GM19193 (cell line): ENCODE data around the gene GSTM4.

Source experiments
- POLR2A ChIP-seq: IDR thresholded peaks from 4 replicates; pipeline ENCODE4 v1.6.1; 2011; ENCODE audit not compliant: insufficient read depth, insufficient read length; ENCODE audit errors: extremely low read depth

Gene GSTM4

GRCh38 chr1:109668123-109668775 lies 12.3 kb downstream of the GSTM4 start:
- no peak for TF ChIP-seq POLR2A

GRCh38 chr1:109669246-109669948 lies 13.5 kb downstream of the GSTM4 start:
- no peak for TF ChIP-seq POLR2A

- TF ChIP-seq POLR2A: no peak
These were observed 15.2 kb downstream of the GSTM4 start for GRCh38 chr1:109671067-109671466.

GRCh38 chr1:109677459-109677858 lies 21.6 kb downstream of the GSTM4 start:
- no peak for TF ChIP-seq POLR2A

GRCh38 chr1:109687641-109688499 lies 32.0 kb downstream of the GSTM4 start, which contains the start of gene GSTM1:
Gene GSTM1, plus strand, starts transcription at chr1:109687817. Its CDS starts 57 bp downstream, at chr1:109687874.
- peak; percentile 65 for TF ChIP-seq POLR2A

GRCh38 chr1:109689844-109690405 lies 34.0 kb downstream of the GSTM4 start:
- TF ChIP-seq POLR2A: no peak

- no peak for TF ChIP-seq POLR2A
These were observed 35.9 kb downstream of the GSTM4 start for GRCh38 chr1:109691759-109692158.

- no peak for TF ChIP-seq POLR2A
These were observed 41.2 kb downstream of the GSTM4 start for GRCh38 chr1:109697066-109697465.

- TF ChIP-seq POLR2A: no peak
These were observed 48.3 kb downstream of the GSTM4 start for GRCh38 chr1:109704173-109704572.

- TF ChIP-seq POLR2A: no peak
These were observed 49.5 kb downstream of the GSTM4 start for GRCh38 chr1:109705411-109705810.
